ENCODE data around the gene KNSTRN. TPM values are rescaled to one million over a fixed set of nuclear protein-coding genes. Genes with fewer than 3 reads are reported as not detected.

KNSTRN gene
- polyA plus RNA-seq, 1 donor (not counting 4 experiments of a cell fraction or from before 2014, with no cell fraction given): 42.4 TPM

DNA sequence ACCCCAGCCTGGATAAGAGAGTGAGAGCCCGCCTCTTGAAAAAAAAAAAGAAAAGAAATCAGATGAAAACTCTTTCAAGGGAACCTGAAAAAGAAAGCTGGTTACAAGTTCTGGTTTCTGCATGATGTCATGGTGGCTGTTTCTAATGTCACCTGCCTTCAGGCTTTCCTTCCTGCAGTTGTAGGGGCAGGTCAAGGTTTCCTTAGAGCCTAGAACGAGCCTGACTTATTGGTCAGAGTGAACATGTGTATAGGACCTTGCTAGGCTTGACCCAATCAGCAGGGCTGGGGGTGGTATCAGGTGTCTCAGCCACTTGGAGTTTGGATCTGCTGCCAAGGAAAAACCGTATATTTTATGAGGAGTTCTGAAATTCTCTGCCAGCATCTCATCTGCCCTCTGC is 26.8 kb downstream of the KNSTRN start:
- H3K4me2 ChIP-seq (ENCODE audit: control insufficient read depth, extremely low read depth, insufficient read depth, low read depth, low read length): no peak overlapping the region
- H4K20me1 ChIP-seq (ENCODE audit: control insufficient read depth, extremely low read depth, insufficient read depth, low read length): no peaks in the 10 kb centered on the region
- TF ChIP-seq, protein P1, sequence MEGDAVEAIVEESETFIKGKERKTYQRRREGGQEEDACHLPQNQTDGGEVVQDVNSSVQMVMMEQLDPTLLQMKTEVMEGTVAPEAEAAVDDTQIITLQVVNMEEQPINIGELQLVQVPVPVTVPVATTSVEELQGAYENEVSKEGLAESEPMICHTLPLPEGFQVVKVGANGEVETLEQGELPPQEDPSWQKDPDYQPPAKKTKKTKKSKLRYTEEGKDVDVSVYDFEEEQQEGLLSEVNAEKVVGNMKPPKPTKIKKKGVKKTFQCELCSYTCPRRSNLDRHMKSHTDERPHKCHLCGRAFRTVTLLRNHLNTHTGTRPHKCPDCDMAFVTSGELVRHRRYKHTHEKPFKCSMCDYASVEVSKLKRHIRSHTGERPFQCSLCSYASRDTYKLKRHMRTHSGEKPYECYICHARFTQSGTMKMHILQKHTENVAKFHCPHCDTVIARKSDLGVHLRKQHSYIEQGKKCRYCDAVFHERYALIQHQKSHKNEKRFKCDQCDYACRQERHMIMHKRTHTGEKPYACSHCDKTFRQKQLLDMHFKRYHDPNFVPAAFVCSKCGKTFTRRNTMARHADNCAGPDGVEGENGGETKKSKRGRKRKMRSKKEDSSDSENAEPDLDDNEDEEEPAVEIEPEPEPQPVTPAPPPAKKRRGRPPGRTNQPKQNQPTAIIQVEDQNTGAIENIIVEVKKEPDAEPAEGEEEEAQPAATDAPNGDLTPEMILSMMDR (optimal IDR thresholded peaks at IDR 0.05 in 1 of 3, IDR thresholded peaks at IDR 0.05 in 1 of 3, conservative IDR thresholded peaks at IDR 0.05 in 1 of 3; ENCODE audit: extremely low read depth in 1 of 3, insufficient read depth in 2 of 3, low read length in 3 of 3): no peak
- no peak overlapping the region for H3K9ac ChIP-seq (ENCODE audit: control insufficient read depth, extremely low read depth, insufficient read depth, low read length)
- no peaks in the 10 kb centered on the region for H3K27me3 ChIP-seq (ENCODE audit: control insufficient read depth, extremely low read depth, insufficient read depth, low read length)
- H3K36me3 ChIP-seq (ENCODE audit: control insufficient read depth in 2 of 2, extremely low read depth in 1 of 2, insufficient read depth in 2 of 2, low read length in 2 of 2): peaks cover 7 to 14% of the 10 kb centered on the region in 2 experiments
- FAIRE-seq: no peak
- H3K27ac ChIP-seq (ENCODE audit: control insufficient read depth, insufficient read depth, low read length): no peak overlapping the region
- H3K9me3 ChIP-seq (ENCODE audit: control insufficient read depth, low read depth, low read length): no peaks in the 10 kb centered on the region
- dilution Hi-C loops (cut with MboI; ENCODE audit: extremely low pct_ligation_motif_present, low sequenced_read_pairs): no loop called here
- H3K4me3 ChIP-seq (ENCODE audit: control insufficient read depth in 2 of 3, extremely low read depth in 1 of 3, insufficient read depth in 2 of 3, low read depth in 1 of 3, low read length in 3 of 3): no peak overlapping the region
- no peak for DNase-seq (ENCODE audit: low read depth, low spot score)
- H3K79me2 ChIP-seq (ENCODE audit: control insufficient read depth, insufficient read depth, low read length): no peaks in the 10 kb centered on the region
- H3K9me1 ChIP-seq (ENCODE audit: control insufficient read depth, extremely low read depth, insufficient read depth, low read length): no peaks in the 10 kb centered on the region
- no peak overlapping the region for H2AFZ ChIP-seq (ENCODE audit: control insufficient read depth, low read length)
- peaks cover 11% of the 10 kb centered on the region for H3K4me1 ChIP-seq (ENCODE audit: control insufficient read depth, extremely low read depth, insufficient read depth, low read length)

DNA sequence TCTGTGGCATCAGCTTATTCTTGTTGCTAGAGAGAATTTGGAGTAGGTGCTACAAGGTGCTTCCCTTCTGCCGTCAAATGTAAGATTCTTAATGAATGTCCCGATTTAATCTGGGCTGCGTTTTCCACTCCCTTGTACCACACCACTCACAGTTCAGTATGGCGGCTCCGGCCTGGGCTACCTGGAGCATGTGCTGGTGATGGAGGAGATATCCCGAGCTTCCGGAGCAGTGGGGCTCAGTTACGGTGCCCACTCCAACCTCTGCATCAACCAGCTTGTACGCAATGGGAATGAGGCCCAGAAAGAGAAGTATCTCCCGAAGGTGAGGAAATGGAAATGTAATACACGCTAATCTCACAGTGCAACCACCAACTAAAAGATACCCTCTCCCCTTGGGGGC is 28.0 kb downstream of the KNSTRN start:
- Histone ChIP-seq H2AFZ (ENCODE audit: control insufficient read depth, low read length) (no peak overlapping the region), H3K4me1 (ENCODE audit: control insufficient read depth, extremely low read depth, insufficient read depth, low read length) (peaks cover 1% of the 10 kb centered on the region), H3K27me3 (ENCODE audit: control insufficient read depth, extremely low read depth, insufficient read depth, low read length) (no peaks in the 10 kb centered on the region), H3K9me3 (ENCODE audit: control insufficient read depth, low read depth, low read length) (no peaks in the 10 kb centered on the region), H3K9me1 (ENCODE audit: control insufficient read depth, extremely low read depth, insufficient read depth, low read length) (no peaks in the 10 kb centered on the region), H3K4me2 (ENCODE audit: control insufficient read depth, extremely low read depth, insufficient read depth, low read depth, low read length) (no peak overlapping the region), H3K4me3 (ENCODE audit: control insufficient read depth in 2 of 3, extremely low read depth in 1 of 3, insufficient read depth in 2 of 3, low read depth in 1 of 3, low read length in 3 of 3) (no peak overlapping the region), H3K27ac (ENCODE audit: control insufficient read depth, insufficient read depth, low read length) (no peak overlapping the region), H3K36me3 (ENCODE audit: control insufficient read depth in 2 of 2, extremely low read depth in 1 of 2, insufficient read depth in 2 of 2, low read length in 2 of 2) (peaks cover 10 to 16% of the 10 kb centered on the region in 2 experiments), H3K79me2 (ENCODE audit: control insufficient read depth, insufficient read depth, low read length) (no peaks in the 10 kb centered on the region), H3K9ac (ENCODE audit: control insufficient read depth, extremely low read depth, insufficient read depth, low read length) (no peak overlapping the region), H4K20me1 (ENCODE audit: control insufficient read depth, extremely low read depth, insufficient read depth, low read length) (no peaks in the 10 kb centered on the region)
- FAIRE-seq: no peak
- DNase-seq (ENCODE audit: low read depth, low spot score): no peak
- dilution Hi-C loops (cut with MboI; ENCODE audit: extremely low pct_ligation_motif_present, low sequenced_read_pairs): no loop called here
- no peak for TF ChIP-seq EZH2 (IDR thresholded peaks at IDR 0.05; ENCODE audit: low read length)
- TF ChIP-seq, protein P1 (optimal IDR thresholded peaks at IDR 0.05 in 1 of 3, IDR thresholded peaks at IDR 0.05 in 1 of 3, conservative IDR thresholded peaks at IDR 0.05 in 1 of 3; ENCODE audit: extremely low read depth in 1 of 3, insufficient read depth in 2 of 3, low read length in 3 of 3): no peak

Measured in keratinocyte (primary cell).